Stimulated activated CD8-positive, alpha-beta memory T cell treated with anti-CD3 and anti-CD28 coated beads, Interleukin-7, amount 100 ng/mL, for 24 hours (primary cell): ENCODE results near the gene NAT8L.

Source experiments
- DNase-seq: peaks from one replicate; pipeline ENCODE4 v3.0.0-alpha.2; 2020; ENCODE audit warnings: low read depth

Gene NAT8L

DNA sequence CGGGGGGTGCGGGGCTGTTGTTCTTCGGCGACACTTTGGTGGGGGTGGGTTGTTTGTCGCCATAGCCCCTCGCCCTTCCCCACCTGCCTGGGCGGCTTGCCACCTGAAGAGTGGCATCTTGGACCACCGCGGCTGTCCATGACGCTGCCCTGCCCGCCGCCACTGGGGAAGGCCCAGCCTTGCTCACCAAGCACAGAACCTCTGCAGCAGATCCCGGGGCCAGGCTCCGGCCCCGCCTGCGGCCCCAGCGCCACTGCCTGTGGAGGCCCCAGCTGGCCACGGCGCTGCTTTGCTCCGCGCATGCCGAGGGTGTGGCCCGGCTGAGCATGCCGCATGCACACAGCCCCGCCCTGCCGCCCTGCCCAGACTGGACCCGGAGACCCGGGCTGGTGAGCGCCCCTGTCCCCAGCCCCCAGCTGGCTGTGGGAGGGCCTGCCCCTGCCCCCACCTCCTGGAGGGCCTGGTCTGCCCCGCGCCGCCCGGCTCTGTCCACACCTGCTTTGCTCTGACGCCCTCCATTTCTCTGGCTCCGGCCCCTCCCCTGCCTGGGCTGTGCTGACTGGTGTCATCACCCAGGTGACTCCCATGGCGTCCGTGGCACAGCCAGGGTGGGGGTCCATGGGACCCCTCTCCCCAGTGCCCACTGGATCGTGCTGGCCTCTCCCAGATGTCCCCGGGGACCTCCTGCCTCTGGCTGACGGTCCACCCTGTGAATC is 5.3 kb downstream of the NAT8L start:
- no peak for DNase-seq

DNA sequence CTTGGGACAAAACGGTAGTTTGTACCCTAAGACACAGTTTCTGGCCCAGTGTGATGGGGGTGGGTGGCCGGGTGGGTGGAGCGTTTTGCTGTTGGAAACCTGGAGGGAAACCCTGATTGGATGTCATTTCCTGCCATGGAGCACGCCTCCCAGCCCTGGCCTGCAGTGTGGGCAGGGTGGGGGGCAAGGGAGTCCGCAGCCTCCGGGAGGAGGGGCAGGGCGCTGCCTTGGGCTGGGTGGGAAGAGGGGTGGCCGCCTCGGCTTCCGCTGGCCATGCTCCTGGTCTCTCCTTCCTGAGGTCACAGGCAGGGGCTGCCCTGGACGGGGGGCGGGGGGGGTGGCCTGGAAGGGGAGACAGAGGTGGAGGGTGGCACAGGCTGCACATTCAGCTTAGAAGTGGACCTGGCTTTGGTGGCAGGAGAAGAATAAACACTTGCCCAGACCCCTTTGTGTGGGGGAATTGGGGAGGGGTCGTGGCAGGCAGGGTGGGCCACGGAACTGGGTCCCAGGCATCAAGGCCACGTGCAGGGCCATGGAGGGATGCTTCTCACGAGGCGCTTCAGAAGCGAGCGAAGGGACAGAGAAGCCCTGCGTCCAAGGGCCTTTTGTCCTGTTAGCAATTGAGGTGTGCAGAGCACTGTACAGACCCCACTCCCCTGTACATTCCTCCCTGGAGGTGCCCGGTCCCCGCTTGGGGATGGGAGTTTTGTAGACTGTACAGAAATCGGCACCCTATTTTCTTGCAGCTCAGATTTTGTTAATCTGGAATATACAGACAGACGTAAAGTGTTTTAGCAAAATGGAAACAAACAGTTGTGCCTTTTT is 6.2 kb downstream of the NAT8L start:
- DNase-seq: no peak

DNA sequence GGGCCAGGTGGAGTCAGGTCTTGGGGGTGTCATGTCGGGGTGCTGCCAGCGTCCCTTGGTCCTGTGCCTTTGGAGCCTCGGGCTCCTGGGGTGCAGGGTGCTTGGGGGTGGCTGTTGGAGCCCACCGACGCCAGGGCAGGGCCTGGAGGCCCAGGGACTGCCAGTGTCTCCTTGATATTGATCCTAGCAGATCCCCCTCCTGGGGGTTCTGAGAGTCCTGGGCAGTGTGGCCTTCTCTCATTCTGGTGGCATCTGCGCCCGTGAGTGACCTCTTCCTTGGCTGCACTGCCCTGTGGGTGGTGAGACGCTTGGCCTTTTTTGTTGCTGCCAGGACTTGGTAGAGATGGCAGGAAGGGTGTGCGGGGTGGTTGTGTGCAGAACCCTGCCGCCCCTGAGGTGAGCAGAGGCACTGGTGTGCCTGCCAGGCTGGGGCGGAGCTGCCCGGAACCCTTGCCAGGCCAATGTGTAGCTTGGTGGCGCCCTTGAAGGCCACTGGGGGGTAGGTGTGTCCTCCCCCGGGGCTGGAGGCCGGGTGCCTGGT is 7.0 kb downstream of the NAT8L start:
- DNase-seq: no peak

DNA sequence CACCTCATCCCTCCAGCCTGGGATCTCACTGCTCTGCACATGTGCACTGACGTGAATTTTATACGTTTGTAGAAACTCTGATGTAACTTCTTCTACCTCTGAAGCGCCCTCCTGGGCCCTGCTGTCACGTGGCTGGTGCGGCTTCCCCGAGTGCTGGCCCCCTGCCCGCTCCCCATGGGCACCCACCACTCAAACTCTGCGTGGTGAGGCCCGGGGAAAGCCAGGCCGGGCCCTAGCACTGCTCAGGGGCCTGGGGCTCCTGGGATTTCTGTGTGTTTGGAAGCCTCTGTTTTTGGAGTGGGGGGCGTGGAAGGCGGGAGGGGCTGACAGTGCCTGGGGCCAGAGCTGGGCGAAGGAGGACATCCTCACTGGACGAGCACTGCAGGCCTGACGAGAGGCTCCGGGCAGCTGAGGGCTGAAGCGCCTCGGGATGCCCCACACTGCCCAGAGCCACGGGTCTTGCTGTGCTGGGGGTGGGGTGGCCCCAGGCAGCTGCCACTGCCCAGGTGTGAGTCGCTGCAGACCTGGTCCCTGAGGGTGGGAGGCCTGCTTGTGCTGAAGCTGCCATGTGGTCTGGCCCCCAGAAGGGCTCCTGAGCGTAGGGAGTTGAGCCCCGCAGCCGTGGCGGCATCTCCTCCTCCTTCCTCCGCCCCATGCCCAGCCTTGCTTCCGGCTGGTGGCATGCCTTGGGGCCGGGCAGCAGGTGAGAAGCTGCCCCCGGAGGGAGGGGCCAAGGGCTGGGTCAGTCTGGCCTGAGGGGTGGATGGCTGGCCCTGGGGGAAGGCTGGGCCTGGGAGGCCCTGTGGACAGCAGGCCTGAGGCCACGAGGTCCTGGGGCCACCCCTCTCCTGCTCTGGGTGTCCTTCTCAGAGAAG is 7.7 kb downstream of the NAT8L start:
- no peak for DNase-seq

DNA sequence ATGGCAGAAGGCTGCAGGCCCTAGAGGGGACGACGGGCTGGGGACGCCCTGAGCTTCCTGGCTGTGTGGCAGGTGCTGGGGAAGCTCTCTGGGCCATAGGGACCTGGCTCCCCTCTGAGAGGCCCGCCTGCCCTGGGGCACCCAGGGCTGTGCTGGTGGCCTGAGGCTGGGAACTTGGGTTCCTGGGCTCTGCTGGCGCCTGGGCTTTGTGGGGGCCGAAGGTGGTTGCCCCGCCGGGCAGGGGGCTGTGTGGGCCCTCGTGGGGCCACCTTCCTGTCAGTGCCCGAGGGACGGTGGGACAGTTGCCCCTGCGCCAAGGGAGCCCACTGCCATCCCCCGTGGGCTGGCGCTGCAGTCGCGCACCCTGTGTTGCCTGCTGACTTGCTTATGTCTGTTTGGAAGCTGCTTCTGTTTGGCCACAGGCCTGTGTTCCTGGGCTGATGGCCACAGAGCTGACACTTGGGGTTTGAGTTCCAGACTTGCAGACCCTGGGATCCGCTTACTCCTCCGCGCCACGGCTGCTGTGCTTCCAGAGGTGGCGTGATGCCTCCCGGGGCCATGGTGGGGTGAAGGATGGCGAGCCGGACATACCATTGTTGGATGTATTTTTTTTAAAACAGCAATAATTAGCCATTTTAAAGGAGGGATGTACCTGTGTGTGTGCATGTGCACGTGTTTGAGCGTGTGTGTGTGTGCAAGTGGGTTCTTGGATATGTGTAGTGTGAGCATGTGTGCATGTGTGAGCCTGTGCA is 8.5 kb downstream of the NAT8L start:
- no peak for DNase-seq

DNA sequence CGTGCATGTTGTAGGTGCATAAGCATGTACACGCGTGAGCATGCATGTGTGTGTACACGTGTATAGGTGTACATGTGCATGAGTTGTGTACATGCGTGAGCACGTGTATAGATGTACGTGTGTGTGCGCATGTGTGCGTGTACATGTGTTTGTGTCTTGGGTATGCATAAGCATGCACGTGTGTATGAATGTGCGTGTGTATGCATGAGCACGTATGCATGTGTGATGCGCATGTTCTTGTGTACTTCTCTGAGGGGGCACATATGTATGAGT is 9.0 kb downstream of the NAT8L start:
- DNase-seq: no peak

DNA sequence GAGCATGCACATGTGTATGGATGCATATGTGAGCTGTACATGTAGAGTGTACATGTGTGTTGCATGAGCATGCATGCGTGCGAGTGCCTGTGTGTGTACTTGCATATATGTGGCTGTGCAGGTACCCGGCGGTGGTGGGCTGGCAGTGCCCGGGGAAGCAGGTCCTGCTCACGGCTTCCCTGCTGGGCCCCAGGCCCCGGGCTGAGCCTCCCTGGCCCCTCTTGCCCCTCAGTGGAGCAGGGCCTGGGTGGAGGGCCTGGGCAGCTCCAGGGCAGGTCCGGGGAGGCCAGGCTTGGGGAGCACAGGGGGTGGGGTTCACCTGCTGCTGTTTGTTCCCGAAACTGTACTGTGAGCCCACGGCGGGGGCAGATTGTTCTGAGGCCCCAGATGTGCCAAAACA is 9.4 kb downstream of the NAT8L start:
- DNase-seq: no peak

DNA sequence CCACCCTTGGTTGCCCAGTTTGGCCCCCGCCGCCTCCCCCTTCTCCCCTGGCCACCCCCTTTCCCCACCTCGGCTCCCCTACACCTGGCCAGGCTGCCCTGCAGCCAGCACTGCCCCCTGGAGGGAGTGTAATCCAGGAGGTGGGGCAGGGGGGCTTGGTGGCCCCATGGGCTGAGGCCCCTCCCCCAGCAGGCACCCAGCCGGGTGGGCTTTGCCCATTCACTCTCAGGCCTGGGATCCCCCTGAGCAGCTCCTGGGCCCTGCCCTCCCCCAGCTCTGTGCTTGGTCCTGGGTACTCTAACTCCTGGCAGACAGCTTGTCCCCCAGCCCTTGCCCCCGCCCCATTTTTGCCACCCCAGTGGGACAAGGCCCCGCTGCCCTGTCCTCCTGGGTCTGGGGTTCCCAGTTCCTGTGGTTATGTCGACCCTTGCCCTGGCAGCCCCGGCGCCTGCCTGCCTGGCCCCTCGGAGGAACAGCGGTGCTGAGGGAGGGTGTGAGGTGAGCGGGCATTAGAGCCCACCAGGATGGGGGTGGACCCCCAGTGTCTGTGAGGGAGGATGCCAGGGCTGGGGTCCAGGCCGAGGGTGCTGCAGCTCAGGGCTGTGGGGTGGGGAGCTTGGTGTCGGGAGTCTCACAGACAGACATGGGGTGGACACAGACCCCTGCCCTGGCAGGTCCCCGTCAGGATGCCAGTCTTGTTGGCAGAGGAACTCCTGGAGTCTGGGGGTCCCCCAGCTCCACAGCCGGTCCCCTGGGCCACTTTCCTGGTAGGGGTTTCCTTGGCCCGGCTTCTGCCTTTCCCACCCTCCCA is 10.2 kb downstream of the NAT8L start:
- no peak for DNase-seq

DNA sequence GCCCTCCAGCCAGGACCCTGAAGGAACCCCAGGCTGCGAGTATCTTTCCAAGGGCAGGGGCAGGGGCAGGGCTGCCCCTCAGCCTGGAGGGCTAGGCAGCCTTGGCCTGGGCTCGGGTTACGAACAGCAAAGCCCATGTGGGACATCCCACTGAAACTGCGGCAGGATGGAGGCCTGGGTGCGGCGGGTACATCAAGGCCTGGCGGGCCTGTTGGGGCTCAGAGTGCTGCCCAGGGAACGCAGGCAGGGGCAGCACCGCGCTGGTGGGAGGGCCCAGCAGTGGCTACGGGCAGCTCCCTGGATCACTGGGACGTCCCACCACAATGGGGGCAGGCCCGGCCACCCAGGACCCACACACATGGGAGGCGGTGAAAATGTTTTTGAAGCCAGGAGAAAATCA is 10.9 kb downstream of the NAT8L start:
- DNase-seq: no peak

DNA sequence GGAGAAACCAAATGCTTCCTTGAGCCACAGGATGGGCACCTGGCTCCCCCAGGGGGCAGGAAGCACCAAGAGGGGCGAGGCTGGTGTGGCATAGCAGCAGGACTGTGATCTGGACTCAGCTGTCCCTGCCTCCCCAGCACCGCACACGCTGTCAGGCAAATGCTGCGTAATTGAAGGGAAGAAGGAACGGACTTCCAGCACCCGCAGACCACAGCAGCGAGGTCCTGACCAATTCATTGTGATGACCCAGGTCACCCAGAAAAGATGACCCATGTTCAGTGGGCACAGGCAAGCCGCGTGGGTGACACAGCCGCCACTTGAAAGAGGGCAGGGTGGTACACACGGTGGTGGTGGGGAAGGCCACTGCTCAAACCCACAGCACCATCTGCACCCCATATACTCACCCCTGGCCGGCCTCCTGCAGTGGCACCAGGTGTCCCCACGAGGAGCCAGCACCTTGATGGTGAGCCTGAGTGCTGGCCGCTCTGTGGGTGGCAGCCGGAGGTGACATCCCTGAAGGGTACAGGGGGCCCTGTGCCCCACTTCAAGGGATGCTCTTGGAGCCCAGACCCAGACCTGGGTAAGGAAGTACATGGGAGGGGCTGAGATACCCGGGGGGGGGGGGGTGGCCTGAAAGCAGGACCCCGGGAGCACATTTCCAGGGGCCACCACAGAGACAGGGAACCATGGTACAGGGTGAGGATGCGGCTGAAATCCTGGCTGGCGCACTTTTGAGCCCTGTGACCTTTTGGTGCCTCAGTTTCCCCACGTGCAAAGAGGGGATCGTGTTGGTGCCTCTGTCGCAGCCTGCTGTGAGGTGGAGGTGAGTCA is 11.5 kb downstream of the NAT8L start:
- DNase-seq: no peak

DNA sequence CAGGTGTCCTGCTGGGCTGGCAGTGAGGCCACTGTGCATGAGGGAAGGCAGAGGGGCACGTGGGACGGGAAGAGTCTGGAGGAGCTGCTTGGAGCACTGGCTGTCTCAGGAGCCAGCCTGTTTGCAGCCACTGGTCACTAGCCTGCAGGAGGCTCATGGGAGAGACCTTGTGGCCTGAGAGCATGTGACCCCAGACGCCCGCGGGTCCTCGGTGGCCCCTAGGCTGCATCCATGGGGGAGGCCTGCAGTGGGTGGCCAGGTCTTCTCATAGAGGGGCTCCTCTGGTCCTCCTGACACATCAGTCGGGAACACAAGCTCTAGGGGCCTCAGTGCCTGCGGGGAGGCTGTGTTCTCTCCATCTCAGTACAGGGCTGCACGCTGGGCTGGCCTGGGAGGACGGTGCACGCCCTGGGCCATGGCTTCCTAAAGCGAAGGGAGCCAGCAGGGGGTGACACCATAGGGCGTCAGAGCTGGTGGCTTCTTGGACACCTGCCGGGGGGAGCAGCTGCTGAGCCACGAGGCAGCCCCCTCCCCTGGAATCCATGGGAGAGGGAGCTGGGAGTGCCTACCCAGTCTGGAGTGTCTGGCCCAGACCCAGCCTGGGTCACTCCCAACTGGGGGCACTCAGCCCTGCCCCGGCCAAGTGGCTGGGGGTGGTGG is 12.3 kb downstream of the NAT8L start:
- DNase-seq: no peak

DNA sequence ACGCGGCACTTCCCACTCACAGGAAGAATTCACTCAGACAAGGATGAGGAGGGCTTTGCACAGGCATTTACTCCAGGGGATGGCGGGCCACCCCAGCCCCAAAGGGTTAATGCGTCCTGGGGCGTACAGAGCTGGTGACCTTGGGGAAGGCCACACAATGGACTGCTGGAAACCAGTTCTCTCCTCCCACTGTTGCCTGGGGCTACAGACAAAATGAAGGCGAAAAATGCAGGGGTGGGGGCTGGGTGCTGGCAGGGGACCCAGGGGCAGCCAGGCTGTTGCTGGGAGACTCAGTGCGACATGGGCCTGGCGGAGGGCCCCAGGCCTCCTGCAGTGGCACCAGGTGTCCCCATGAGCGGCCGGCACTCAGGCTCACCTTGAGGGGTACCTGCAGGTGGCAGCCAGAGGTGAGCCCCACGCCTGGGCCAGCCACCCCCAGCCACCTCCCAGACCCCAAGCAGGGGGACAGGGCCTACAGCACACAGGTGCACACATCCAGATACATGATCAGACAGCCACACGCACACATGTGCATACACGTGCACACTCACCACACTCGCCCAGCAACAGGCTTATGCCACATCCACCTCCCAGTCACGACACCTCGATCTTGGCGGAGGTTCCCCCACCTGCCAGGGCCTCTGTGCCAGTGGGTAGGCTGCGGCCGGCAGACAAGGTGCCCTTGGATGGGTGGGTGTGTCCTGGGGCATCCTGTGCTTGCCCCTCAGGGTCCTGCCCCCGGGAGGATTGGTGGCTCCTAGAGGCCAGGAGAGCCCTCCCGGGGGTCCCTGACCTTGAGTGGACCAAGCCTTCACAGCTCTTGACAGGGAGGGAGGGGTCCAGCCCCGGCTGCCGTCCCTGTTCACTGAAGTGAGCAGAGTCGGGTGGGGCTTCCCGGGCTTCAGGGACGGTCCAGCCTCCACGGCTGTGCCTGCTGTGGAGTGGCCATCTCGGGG is 13.1 kb downstream of the NAT8L start:
- DNase-seq: no peak

DNA sequence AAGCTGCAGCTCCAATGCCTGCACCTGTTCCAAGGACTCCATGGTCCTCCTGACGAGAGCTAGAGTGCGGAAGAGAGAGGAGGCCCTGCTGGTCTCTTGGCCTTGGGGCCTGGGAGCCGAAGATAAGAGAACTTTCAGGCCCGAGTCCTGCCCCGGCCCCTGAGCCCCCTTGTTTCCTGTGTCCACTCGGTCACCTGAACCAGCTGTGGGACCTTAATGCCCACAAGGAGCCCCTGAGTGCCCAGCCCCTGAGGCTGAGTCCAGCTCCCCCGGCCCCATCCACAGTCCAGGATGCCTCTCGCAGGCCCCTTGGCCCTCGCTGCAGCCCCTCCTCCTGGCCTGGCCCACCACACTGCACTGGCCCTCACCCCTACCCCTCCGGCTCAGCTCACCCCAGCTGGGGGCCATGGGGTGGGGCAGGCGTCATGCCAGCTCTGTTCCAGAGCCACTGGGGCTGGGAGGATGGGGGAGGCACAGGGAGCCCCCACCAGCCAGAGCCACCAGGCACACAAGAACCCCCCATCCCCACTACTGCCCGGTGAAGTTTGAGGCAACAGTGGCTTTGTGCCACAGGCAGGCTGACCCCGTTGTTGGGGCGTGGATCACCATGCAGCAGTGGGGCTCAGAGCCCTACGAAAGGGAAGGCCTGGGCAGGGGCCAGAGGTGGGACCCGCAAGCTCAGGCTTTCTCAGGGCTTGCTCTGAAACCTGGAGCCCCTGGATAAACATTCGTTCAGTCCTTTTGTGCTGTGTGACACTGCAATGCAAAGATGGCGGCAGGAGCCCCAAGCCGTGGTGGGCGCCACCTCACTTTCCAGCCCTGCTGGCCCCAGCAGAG is 14.1 kb downstream of the NAT8L start:
- DNase-seq: no peak

DNA sequence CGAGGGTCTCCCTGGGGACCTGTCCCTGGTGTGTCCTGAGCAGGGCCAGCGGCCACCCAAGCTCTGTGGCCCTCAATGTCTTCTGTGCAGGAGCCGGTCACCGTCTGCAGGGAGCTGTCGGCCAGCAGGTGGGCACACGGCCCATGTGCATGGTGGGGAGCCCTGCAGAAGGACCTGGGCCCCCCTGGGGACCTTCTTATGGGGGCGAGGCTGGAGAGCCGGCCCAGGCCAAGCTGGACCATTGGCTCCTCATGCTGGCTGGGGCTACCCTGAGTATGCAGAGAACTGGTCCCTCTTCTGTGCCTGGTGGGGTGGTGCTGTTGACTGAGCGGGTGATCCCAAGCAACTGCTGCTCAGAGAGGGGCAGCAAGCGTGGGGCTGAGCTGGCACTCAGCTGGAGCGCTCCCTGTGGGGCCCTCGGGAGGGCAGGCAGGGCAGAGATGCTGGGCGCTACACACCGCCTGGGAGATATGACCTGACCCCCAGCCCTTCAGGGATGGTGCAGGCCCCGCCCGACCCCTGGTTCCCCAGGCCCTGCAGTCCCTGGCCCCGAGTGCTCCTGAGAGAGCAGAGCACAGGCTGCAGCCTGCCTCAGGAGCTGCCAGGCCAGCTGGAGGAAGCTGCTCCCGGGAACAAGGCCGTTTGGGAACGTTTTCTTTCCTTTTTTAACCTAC is 14.8 kb downstream of the NAT8L start:
- no peak for DNase-seq

DNA sequence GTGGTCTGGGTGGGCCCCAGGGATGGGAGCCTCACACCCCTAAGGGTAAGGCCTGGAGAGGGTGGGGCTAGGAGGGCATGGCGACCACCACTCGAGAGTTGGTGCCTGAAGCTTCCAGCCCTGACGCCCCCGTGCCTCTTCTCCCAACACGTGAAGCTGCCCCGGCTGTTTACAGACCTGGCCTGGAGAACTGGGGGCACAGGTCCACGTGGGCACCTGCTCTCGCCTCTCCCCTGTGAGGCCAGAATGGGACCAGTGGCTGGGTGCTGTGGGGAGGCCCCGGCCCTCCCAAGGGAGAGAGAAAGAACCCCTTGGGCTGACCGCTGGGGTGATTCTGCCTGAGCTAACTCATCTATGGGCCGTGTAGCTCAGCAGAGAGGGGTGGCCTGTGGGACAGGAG is 15.5 kb downstream of the NAT8L start:
- no peak for DNase-seq

DNA sequence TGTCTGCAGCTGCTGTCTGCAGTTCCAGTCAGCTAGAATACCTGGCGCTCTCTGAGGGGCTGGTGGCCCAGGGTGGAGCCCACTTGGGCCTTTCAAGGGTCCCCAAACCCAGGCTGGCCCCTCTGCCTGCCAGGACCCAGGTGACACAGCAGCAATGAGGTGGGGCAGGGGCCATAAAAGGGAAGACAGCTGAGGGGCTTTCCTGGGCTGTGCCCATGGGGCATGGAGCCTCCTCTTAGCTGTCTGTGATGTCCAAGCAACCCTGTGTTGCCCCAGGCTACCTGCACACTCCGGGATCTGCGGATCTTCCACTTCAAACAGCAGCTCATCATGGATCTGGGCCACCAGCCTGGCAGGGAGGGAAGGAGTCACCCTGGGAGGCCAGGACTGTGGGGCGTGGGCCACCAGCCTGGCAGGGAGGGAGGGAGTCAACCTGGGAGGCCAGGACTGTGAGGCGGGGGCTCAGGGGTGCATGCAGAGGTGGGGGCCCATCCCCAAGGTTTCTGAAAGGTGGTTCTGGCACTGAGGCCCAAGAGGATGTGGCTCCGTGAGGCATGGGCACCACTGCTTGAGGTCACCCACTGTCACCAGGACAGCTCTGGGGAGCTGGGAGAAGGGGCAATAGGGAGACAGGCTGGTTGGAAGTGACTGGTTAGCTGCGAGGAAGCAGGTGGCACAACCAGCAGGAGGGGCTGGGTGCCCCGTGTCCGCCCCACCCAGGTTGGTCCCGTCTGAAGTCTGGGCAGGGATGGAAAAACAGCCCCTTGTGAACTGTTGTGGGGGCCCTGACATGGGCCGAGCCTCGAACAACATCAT is 16.3 kb downstream of the NAT8L start:
- no peak for DNase-seq
